Tibial nerve (tissue), 4 donors: Measurements from ENCODE around the gene ADGRG1.

Experiments
- CTCF ChIP-seq, 5 experiments: fragments of 200-600 bp in 3 of 5; fragments of 450-650 bp in 2 of 5; sonication (generic) in 3 of 5; IDR thresholded peaks; one replicate each; pipeline ENCODE4 v1.5.1; 2016 to 2019; ENCODE audit warnings: antibody characterized with exemption in 5 of 5, mild to moderate bottlenecking in 3 of 5, moderate library complexity in 2 of 5
- EP300 ChIP-seq, 2 donors: sonication (generic); formaldehyde crosslinking; IDR thresholded peaks; one replicate each; pipeline ENCODE4 v1.6.1; 2017; ENCODE audit warnings: antibody characterized with exemption in 2 of 2, mild to moderate bottlenecking in 1 of 2
- POLR2A ChIP-seq, 2 donors: fragments of 450-650 bp; IDR thresholded peaks; one replicate each; pipeline ENCODE4 v1.6.1; 2017; ENCODE audit warnings: antibody characterized with exemption in 2 of 2, mild to moderate bottlenecking in 2 of 2, moderate library complexity in 2 of 2

- no peak for TF ChIP-seq CTCF (IDR thresholded peaks at IDR 0.05)
- no peak for TF ChIP-seq POLR2A (IDR thresholded peaks at IDR 0.05)
- TF ChIP-seq EP300 (IDR thresholded peaks at IDR 0.05): no peak
These were observed 14.9 kb downstream of the ADGRG1 start for GRCh38 chr16:57643147-57643874.
